ENCODE data around the gene KRTAP5-8.
"Not testable (repeated sequence)": the region's sequence is repeated elsewhere in the genome, so short reads cannot be mapped to it uniquely, and the experiment has no call there.

DNA sequence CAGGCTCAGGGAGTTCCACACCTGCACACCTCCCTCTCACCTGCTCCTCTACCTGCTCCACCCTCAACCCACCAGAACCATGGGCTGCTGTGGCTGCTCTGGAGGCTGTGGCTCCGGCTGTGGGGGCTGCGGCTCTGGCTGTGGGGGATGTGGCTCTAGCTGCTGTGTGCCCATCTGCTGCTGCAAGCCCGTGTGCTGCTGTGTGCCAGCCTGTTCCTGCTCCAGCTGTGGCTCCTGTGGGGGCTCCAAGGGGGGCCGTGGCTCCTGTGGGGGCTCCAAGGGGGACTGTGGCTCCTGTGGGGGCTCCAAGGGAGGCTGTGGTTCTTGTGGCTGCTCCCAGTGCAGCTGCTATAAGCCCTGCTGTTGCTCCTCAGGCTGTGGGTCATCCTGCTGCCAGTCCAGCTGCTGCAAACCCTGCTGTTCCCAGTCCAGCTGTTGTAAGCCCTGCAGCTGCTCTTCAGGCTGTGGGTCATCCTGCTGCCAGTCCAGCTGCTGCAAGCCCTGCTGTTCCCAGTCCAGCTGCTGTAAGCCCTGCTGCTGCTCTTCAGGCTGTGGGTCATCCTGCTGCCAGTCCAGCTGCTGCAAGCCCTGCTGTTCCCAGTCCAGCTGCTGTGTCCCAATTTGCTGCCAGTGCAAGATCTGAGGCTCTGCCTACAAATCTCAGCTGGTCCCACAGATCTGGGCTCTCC, at the start of gene KRTAP5-8:
- TF ChIP-seq, protein P1, sequence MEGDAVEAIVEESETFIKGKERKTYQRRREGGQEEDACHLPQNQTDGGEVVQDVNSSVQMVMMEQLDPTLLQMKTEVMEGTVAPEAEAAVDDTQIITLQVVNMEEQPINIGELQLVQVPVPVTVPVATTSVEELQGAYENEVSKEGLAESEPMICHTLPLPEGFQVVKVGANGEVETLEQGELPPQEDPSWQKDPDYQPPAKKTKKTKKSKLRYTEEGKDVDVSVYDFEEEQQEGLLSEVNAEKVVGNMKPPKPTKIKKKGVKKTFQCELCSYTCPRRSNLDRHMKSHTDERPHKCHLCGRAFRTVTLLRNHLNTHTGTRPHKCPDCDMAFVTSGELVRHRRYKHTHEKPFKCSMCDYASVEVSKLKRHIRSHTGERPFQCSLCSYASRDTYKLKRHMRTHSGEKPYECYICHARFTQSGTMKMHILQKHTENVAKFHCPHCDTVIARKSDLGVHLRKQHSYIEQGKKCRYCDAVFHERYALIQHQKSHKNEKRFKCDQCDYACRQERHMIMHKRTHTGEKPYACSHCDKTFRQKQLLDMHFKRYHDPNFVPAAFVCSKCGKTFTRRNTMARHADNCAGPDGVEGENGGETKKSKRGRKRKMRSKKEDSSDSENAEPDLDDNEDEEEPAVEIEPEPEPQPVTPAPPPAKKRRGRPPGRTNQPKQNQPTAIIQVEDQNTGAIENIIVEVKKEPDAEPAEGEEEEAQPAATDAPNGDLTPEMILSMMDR (IDR thresholded peaks at IDR 0.05) = not testable (repeated sequence)
- not testable (repeated sequence) for TF ChIP-seq ZNF121 (CRISPR knock-in tag; IDR thresholded peaks at IDR 0.05); SP1 (CRISPR knock-in tag; conservative IDR thresholded peaks at IDR 0.05)
- TF ChIP-seq, protein P2, sequence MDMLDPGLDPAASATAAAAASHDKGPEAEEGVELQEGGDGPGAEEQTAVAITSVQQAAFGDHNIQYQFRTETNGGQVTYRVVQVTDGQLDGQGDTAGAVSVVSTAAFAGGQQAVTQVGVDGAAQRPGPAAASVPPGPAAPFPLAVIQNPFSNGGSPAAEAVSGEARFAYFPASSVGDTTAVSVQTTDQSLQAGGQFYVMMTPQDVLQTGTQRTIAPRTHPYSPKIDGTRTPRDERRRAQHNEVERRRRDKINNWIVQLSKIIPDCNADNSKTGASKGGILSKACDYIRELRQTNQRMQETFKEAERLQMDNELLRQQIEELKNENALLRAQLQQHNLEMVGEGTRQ (CRISPR knock-in tag; IDR thresholded peaks at IDR 0.05) = not testable (repeated sequence)
- TF ChIP-seq, protein P3, sequence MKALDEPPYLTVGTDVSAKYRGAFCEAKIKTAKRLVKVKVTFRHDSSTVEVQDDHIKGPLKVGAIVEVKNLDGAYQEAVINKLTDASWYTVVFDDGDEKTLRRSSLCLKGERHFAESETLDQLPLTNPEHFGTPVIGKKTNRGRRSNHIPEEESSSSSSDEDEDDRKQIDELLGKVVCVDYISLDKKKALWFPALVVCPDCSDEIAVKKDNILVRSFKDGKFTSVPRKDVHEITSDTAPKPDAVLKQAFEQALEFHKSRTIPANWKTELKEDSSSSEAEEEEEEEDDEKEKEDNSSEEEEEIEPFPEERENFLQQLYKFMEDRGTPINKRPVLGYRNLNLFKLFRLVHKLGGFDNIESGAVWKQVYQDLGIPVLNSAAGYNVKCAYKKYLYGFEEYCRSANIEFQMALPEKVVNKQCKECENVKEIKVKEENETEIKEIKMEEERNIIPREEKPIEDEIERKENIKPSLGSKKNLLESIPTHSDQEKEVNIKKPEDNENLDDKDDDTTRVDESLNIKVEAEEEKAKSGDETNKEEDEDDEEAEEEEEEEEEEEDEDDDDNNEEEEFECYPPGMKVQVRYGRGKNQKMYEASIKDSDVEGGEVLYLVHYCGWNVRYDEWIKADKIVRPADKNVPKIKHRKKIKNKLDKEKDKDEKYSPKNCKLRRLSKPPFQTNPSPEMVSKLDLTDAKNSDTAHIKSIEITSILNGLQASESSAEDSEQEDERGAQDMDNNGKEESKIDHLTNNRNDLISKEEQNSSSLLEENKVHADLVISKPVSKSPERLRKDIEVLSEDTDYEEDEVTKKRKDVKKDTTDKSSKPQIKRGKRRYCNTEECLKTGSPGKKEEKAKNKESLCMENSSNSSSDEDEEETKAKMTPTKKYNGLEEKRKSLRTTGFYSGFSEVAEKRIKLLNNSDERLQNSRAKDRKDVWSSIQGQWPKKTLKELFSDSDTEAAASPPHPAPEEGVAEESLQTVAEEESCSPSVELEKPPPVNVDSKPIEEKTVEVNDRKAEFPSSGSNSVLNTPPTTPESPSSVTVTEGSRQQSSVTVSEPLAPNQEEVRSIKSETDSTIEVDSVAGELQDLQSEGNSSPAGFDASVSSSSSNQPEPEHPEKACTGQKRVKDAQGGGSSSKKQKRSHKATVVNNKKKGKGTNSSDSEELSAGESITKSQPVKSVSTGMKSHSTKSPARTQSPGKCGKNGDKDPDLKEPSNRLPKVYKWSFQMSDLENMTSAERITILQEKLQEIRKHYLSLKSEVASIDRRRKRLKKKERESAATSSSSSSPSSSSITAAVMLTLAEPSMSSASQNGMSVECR (CRISPR knock-in tag; IDR thresholded peaks at IDR 0.05; ENCODE audit: borderline replicate concordance) = not testable (repeated sequence)
